SK-N-SH (cell line): ENCODE measurements around the gene AGAP1. TPM values are rescaled to one million over a fixed set of nuclear protein-coding genes. Genes with fewer than 3 reads are reported as not detected.

Experiments
- CTCF ChIA-PET: fragments of 300-600, 350-600 bp; formaldehyde crosslinking; extraction: SDS; loops from one replicate; lab custom pipeline; 2021; lab: Yijun Ruan, JAX
- POLR2A ChIA-PET: fragments of 350-600 bp; sonication (Branson Sonifier 250); formaldehyde crosslinking; extraction: SDS; loops from one replicate; lab custom pipeline; 2020; ENCODE audit warnings: antibody characterized with exemption, inconsistent platforms; lab: Yijun Ruan, JAX
- DNase-seq: peaks from one replicate; pipeline ENCODE4 v3.0.0; 2012
- H2AFZ ChIP-seq: fragments of 200-600 bp; sonication (generic); 2 replicates; pipeline ENCODE4 v1.8.1; 2016; ENCODE audit warnings: antibody characterized with exemption, mild to moderate bottlenecking, low read depth
- H3F3A ChIP-seq: fragments of 200-600 bp; sonication (generic); replicated peaks from 2 replicates; pipeline ENCODE3; 2016; ENCODE audit warnings: antibody characterized with exemption, mild to moderate bottlenecking; ENCODE audit not compliant: insufficient read depth
- H3K27ac ChIP-seq, 2 experiments: fragments of 200-500 bp in 1 of 2; fragments of 200-600 bp in 1 of 2; sonication (Bioruptor generic) in 1 of 2; sonication (generic), shearing (Covaris generic) in 1 of 2; 2 replicates each; pipeline versions ENCODE4 v1.5.1 to v1.6.1; 2014 to 2016; ENCODE audit warnings: low read depth in 2 of 2, inconsistent platforms in 1 of 2, low read length in 1 of 2, mild to moderate bottlenecking in 1 of 2, mixed read lengths in 1 of 2
- H3K27me3 ChIP-seq: fragments of 200-600 bp; sonication (generic), shearing (Covaris generic); 2 replicates; pipeline ENCODE4 v1.6.1; 2016; ENCODE audit warnings: mixed run types; ENCODE audit not compliant: insufficient read depth
- H3K36me3 ChIP-seq, 2 experiments: fragments of 200-500 bp in 1 of 2; fragments of 200-600 bp in 1 of 2; sonication (Bioruptor generic) in 1 of 2; sonication (generic) in 1 of 2; replicated peaks in 1 of 2; 2 replicates each; pipeline versions ENCODE3 to v1.5.1; 2014 to 2016; ENCODE audit warnings: low read length in 1 of 2, mild to moderate bottlenecking in 1 of 2; ENCODE audit not compliant: insufficient read depth in 2 of 2, control insufficient read depth in 1 of 2
- H3K4me1 ChIP-seq, 2 experiments: fragments of 200-500 bp in 1 of 2; fragments of 200-600 bp in 1 of 2; sonication (Bioruptor generic) in 1 of 2; sonication (generic), shearing (Covaris generic) in 1 of 2; 2 replicates each; pipeline versions ENCODE4 v1.5.1 to v1.6.1; 2014 to 2016; ENCODE audit warnings: low read depth in 1 of 2, low read length in 1 of 2, mixed run types in 1 of 2; ENCODE audit not compliant: insufficient read depth in 2 of 2, control insufficient read depth in 1 of 2
- H3K4me2 ChIP-seq: fragments of 200-600 bp; sonication (generic), shearing (Covaris generic); 2 replicates; pipeline ENCODE4 v1.6.1; 2017; ENCODE audit warnings: mixed run types
- H3K4me3 ChIP-seq, 2 experiments: fragments of 200-500 bp in 1 of 2; fragments of 200-600 bp in 1 of 2; sonication (Bioruptor generic) in 1 of 2; sonication (generic), shearing (Covaris generic) in 1 of 2; 2 replicates each; pipeline versions ENCODE4 v1.5.1 to v1.8.1; 2014 to 2016; ENCODE audit warnings: low read depth in 2 of 2, inconsistent platforms in 1 of 2, low read length in 1 of 2, mild to moderate bottlenecking in 1 of 2, mixed read lengths in 1 of 2, moderate library complexity in 1 of 2
- H3K79me2 ChIP-seq: fragments of 200-600 bp; sonication (generic); 2 replicates; pipeline ENCODE4 v1.8.1; 2017; ENCODE audit warnings: mild to moderate bottlenecking; ENCODE audit not compliant: insufficient read depth
- H3K9ac ChIP-seq: fragments of 200-600 bp; sonication (generic); 2 replicates; pipeline ENCODE4 v1.6.1; 2017; ENCODE audit warnings: mixed run types
- H3K9me2 ChIP-seq: fragments of 200-600 bp; sonication (generic); 2 replicates; pipeline ENCODE4 v1.6.1; 2017; ENCODE audit warnings: mixed run types
- H3K9me3 ChIP-seq: fragments of 200-600 bp; sonication (generic); 2 replicates; pipeline ENCODE4 v1.6.1; 2017; ENCODE audit warnings: mixed run types, mild to moderate bottlenecking, moderate library complexity
- H4K20me1 ChIP-seq: fragments of 200-600 bp; sonication (generic); 2 replicates; pipeline ENCODE4 v1.6.1; 2017; ENCODE audit warnings: mild to moderate bottlenecking, mixed run types; ENCODE audit not compliant: insufficient read depth
- ELF1 ChIP-seq: IDR thresholded peaks from 2 replicates; pipeline ENCODE4 v1.4.0; 2012
- EP300 ChIP-seq, 2 experiments: IDR thresholded peaks; 2 replicates each; pipeline versions ENCODE4 v1.4.0 to v1.6.1; 2012; ENCODE audit warnings: borderline replicate concordance in 1 of 2, low read depth in 1 of 2, low read length in 1 of 2
- EZH2phosphoT487 ChIP-seq: fragments of 200-600 bp; sonication (generic); IDR thresholded peaks from 2 replicates; pipeline ENCODE4 v1.6.1; 2017; ENCODE audit warnings: low read depth, mixed run types, mild to moderate bottlenecking, antibody characterized with exemption, moderate library complexity, borderline replicate concordance
- FOSL2 ChIP-seq: IDR thresholded peaks from 2 replicates; pipeline ENCODE4 v1.4.0; 2012; ENCODE audit warnings: low read depth, mild to moderate bottlenecking, moderate library complexity, borderline replicate concordance
- FOXJ3 ChIP-seq: sonication (generic); formaldehyde crosslinking; IDR thresholded peaks from 2 replicates; pipeline ENCODE4 v1.5.1; 2020; ENCODE audit warnings: mild to moderate bottlenecking, missing genetic modification reagents
- FOXM1 ChIP-seq: IDR thresholded peaks from 2 replicates; pipeline ENCODE4 v1.4.0; 2012; ENCODE audit warnings: low read depth, mild to moderate bottlenecking
- GATA2 ChIP-seq: sonication (generic); formaldehyde crosslinking; IDR thresholded peaks from 2 replicates; pipeline ENCODE4 v1.5.0; 2020; ENCODE audit warnings: mild to moderate bottlenecking, missing genetic modification reagents
- MAX ChIP-seq: IDR thresholded peaks from 2 replicates; pipeline ENCODE4 v1.4.0; 2012; ENCODE audit warnings: low read depth
- NRF1 ChIP-seq: IDR thresholded peaks from 2 replicates; pipeline ENCODE4 v1.6.1; 2012; ENCODE audit warnings: low read depth, mild to moderate bottlenecking, low read length
- POLR2AphosphoS5 ChIP-seq: IDR thresholded peaks from 2 replicates; pipeline ENCODE4 v1.6.1; 2012; ENCODE audit warnings: low read depth, low read length
- RAD21 ChIP-seq: IDR thresholded peaks from 2 replicates; pipeline ENCODE4 v1.6.1; 2012; ENCODE audit warnings: mild to moderate bottlenecking, low read length
- REST ChIP-seq: IDR thresholded peaks from 2 replicates; pipeline ENCODE4 v1.6.1; 2012; ENCODE audit warnings: mild to moderate bottlenecking, low read depth, low read length, moderate library complexity
- RFX5 ChIP-seq: IDR thresholded peaks from 2 replicates; pipeline ENCODE4 v1.6.1; 2012; ENCODE audit warnings: mild to moderate bottlenecking, improper control_type of control experiment, low read length
- SIN3A ChIP-seq: IDR thresholded peaks from 2 replicates; pipeline ENCODE4 v1.6.1; 2012; ENCODE audit warnings: low read depth, mild to moderate bottlenecking, low read length, moderate library complexity, borderline replicate concordance
- SMC3 ChIP-seq: IDR thresholded peaks from 2 replicates; pipeline ENCODE4 v1.6.1; 2012; ENCODE audit warnings: low read depth, low read length, improper control_type of control experiment
- TEAD4 ChIP-seq: IDR thresholded peaks from 2 replicates; pipeline ENCODE4 v1.4.0; 2012; ENCODE audit warnings: mild to moderate bottlenecking, borderline replicate concordance; ENCODE audit not compliant: insufficient read depth
- WGBS: methylation state at CpG from one replicate; pipeline ENCODE4 v1.1.6; 2017; ENCODE audit warnings: low lambda C conversion rate; 5-methylcytosine and 5-hydroxymethylcytosine counted together
- polyA plus RNA-seq, 3 experiments: library from polyadenylated mRNA; depleted of rRNA; stranded (reverse); fragments of >200 nt; gene quantifications; 2 replicates each; pipeline ENCODE4 v1.2.3, GENCODE V29; 2012
- TF ChIP-seq, protein P1 (sequence below): IDR thresholded peaks from 2 replicates; pipeline ENCODE4; 2012
- TF ChIP-seq, protein P2 (sequence below): IDR thresholded peaks from 2 replicates; pipeline ENCODE4 v1.4.0; 2012; ENCODE audit warnings: low read depth, borderline replicate concordance

Gene AGAP1
- polyA plus RNA-seq, 1 of the 3 experiments (the other 2 are of a cell fraction) = 8.8 TPM

- H3K9me3 ChIP-seq = no peaks in the 10 kb centered on the region
- ChIA-PET POLR2A (no interaction called here), CTCF (interaction anchor here (0.8 kb wide), 1 partner anchor 87 kb away, joined by 3 read pairs; no protein-coding TSS in a partner anchor)
- WGBS = 97% methylated on average over 6 of the region's 6 CpGs
- peaks cover 42% of the 10 kb centered on the region for H4K20me1 ChIP-seq
- H3K4me2 ChIP-seq = no peak overlapping the region
- peaks cover 6 to 16% of the 10 kb centered on the region in 2 experiments; a peak in 2 of 4 replicates for H3K4me1 ChIP-seq
- H3K27ac ChIP-seq = no peak overlapping the region
- no peak overlapping the region for H2AFZ ChIP-seq
- H3K27me3 ChIP-seq = no peaks in the 10 kb centered on the region
- TF ChIP-seq, protein P1, sequence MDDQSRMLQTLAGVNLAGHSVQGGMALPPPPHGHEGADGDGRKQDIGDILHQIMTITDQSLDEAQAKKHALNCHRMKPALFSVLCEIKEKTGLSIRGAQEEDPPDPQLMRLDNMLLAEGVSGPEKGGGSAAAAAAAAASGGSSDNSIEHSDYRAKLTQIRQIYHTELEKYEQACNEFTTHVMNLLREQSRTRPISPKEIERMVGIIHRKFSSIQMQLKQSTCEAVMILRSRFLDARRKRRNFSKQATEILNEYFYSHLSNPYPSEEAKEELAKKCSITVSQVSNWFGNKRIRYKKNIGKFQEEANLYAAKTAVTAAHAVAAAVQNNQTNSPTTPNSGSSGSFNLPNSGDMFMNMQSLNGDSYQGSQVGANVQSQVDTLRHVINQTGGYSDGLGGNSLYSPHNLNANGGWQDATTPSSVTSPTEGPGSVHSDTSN = no peak
- TF ChIP-seq RFX5 = no peak
- no peak for TF ChIP-seq SIN3A
- TF ChIP-seq, protein P2, sequence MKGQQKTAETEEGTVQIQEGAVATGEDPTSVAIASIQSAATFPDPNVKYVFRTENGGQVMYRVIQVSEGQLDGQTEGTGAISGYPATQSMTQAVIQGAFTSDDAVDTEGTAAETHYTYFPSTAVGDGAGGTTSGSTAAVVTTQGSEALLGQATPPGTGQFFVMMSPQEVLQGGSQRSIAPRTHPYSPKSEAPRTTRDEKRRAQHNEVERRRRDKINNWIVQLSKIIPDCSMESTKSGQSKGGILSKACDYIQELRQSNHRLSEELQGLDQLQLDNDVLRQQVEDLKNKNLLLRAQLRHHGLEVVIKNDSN = no peak
- no peak for TF ChIP-seq FOXJ3 (CRISPR knock-in tag)
- TF ChIP-seq TEAD4 = no peak
- no peak for TF ChIP-seq EZH2phosphoT487
- TF ChIP-seq FOXM1 = no peak
- TF ChIP-seq SMC3 = no peak
- TF ChIP-seq POLR2AphosphoS5 = no peak
- H3K9ac ChIP-seq = no peak overlapping the region
- H3K9me2 ChIP-seq = no peaks in the 10 kb centered on the region
- no peak overlapping the region for H3K4me3 ChIP-seq
- no peaks in the 10 kb centered on the region for H3F3A ChIP-seq
- H3K36me3 ChIP-seq = no peaks in the 10 kb centered on the region
- no peak for DNase-seq
- H3K79me2 ChIP-seq = peaks cover 66% of the 10 kb centered on the region
Measured at GRCh38 chr2:235507928-235508327, 14.1 kb downstream of the AGAP1 start.

GRCh38 chr2:235508371-235509160 is 14.7 kb downstream of the AGAP1 start:
- no peak overlapping the region for H3K4me2 ChIP-seq
- H3K27me3 ChIP-seq = no peaks in the 10 kb centered on the region
- no peak overlapping the region for H3K27ac ChIP-seq
- H3K9me3 ChIP-seq = no peaks in the 10 kb centered on the region
- H3F3A ChIP-seq = no peaks in the 10 kb centered on the region
- H3K79me2 ChIP-seq = peaks cover 66% of the 10 kb centered on the region
- no peak overlapping the region for H3K9ac ChIP-seq
- 97% methylated on average over 26 of the region's 26 CpGs for WGBS
- DNase-seq = no peak
- H3K9me2 ChIP-seq = no peaks in the 10 kb centered on the region
- H3K36me3 ChIP-seq = no peaks in the 10 kb centered on the region
- no peak for TF ChIP-seq POLR2AphosphoS5
- TF ChIP-seq REST = no peak
- TF ChIP-seq, protein P2 = no peak
- TF ChIP-seq TEAD4 = no peak
- TF ChIP-seq FOXM1 = no peak
- no peak for TF ChIP-seq ELF1
- TF ChIP-seq EP300 (IDR thresholded peaks at IDR 0.05; ENCODE audit: borderline replicate concordance in 1 of 2, low read depth in 1 of 2, low read length in 1 of 2) = no peak
- TF ChIP-seq FOSL2 = no peak
- no peak for TF ChIP-seq EZH2phosphoT487
- TF ChIP-seq RAD21 = no peak
- no peak for TF ChIP-seq SMC3
- TF ChIP-seq SIN3A = no peak
- TF ChIP-seq MAX = no peak
- no peak for TF ChIP-seq GATA2 (CRISPR knock-in tag)
- TF ChIP-seq NRF1 = no peak
- TF ChIP-seq, all 33 proteins: peak for 0
- POLR2A ChIA-PET = no interaction called here
- CTCF ChIA-PET = interaction anchor here (0.8 kb wide), 1 partner anchor 86 kb away, joined by 3 read pairs; no protein-coding TSS in a partner anchor
- H3K4me3 ChIP-seq = no peak overlapping the region
- peaks cover 37% of the 10 kb centered on the region for H4K20me1 ChIP-seq
- peaks cover 3 to 13% of the 10 kb centered on the region in 2 experiments; a peak in 1 of 4 replicates for H3K4me1 ChIP-seq
- H2AFZ ChIP-seq = no peak overlapping the region
